ENCODE results near the gene LACC1. TPM values are rescaled to one million over a fixed set of nuclear protein-coding genes. Genes with fewer than 3 reads are reported as not detected.

LACC1 gene
- total and polyA plus RNA-seq, 2 of the 8 experiments (the other 6 are each of a cell fraction or from before 2014, with no cell fraction given), result 0.57 to 3.6 TPM

DNA sequence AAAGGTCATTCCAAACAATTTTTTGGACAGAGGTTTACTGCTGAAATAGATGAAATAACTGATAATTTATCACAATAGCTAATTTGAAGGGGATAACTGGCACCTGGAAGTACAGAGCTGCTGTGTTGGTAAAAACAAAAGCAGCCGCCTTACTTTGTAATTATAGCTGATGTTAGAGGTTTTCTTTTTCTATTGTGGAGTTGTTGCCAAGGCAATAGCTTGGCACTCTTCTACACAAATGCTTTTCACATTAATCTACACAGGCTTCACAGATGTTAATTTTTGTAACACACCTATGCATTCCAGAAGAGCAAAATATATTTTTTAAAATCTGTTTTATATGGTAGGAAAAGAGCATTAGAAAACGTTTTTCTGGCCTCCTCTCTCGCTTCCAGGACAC is 56.9 kb downstream of the LACC1 start:
- no peak overlapping the region for H3K14ac ChIP-seq (ENCODE audit: insufficient read length)
- H2AK5ac ChIP-seq (ENCODE audit: low read depth, low read length), result no peak overlapping the region
- H3K18ac ChIP-seq (ENCODE audit: extremely low read depth, low read length), result no peak overlapping the region
- H3K4me3 ChIP-seq (ENCODE audit: extremely low read depth in 1 of 4, insufficient read depth in 2 of 4, low read depth in 3 of 4, low read length in 4 of 4), result no peak overlapping the region
- H3K27ac ChIP-seq (ENCODE audit: low read depth, low read length), result no peak overlapping the region
- no peak overlapping the region for H3K4ac ChIP-seq (replicated peaks; ENCODE audit: insufficient read length, low read depth, low read length)
- H3K9ac ChIP-seq (replicated peaks in 1 of 4; ENCODE audit: extremely low read depth in 1 of 4, low read depth in 3 of 4, low read length in 3 of 4), result no peak overlapping the region
- CTCF ChIA-PET (ENCODE audit: partially characterized antibody), result interaction anchor here (0.7 to 1.4 kb wide), 3 partner anchors 15 to 1204 kb away, joined by 3 read pairs; no protein-coding TSS in a partner anchor
- H3K79me1 ChIP-seq (ENCODE audit: low read depth, low read length), result no peaks in the 10 kb centered on the region
- no peak overlapping the region for H4K8ac ChIP-seq (ENCODE audit: extremely low read depth, insufficient read depth, low read length)
- WGBS, 2 experiments (ENCODE audit: extremely low coverage in 1 of 2, insufficient coverage in 1 of 2, insufficient read length in 1 of 2, insufficient replicate concordance in 2 of 2, low coverage in 1 of 2, low lambda C conversion rate in 2 of 2, missing lambda C conversion rate in 1 of 2), result 85% methylated on average over 3 of the region's 3 CpGs; no CpG with 5 or more reads in 1 of the 2 experiments
- H2AFZ ChIP-seq (ENCODE audit: low read length), result peak overlapping the region; percentile 97; the same call in 1 of the 2 replicates
- H3K27me3 ChIP-seq (replicated peaks in 1 of 4; ENCODE audit: control insufficient read depth in 3 of 4, extremely low read depth in 1 of 4, insufficient read depth in 3 of 4, low read length in 3 of 4), result no peaks in the 10 kb centered on the region
- FAIRE-seq (no peak), DNase-seq (ENCODE audit: low read depth in 1 of 2, low spot score in 2 of 2) (no peak)
- H3K23me2 ChIP-seq (ENCODE audit: low read depth, low read length), result no peaks in the 10 kb centered on the region
- H2BK15ac ChIP-seq (ENCODE audit: low read length), result no peak overlapping the region
- H3K56ac ChIP-seq (replicated peaks; ENCODE audit: insufficient read length, low read depth, low read length), result no peak overlapping the region
- H4K20me1 ChIP-seq (replicated peaks in 1 of 2; ENCODE audit: control insufficient read depth in 1 of 2, insufficient read depth in 2 of 2, low read length in 2 of 2), result no peaks in the 10 kb centered on the region
- POLR2A ChIA-PET (ENCODE audit: partially characterized antibody), result no interaction called here
- no peak overlapping the region for H3K23ac ChIP-seq (ENCODE audit: insufficient read length)
- no peaks in the 10 kb centered on the region for H3K79me2 ChIP-seq (ENCODE audit: control insufficient read depth in 1 of 2, insufficient read depth in 2 of 2, low read length in 2 of 2)
- no peaks in the 10 kb centered on the region for H3K4me1 ChIP-seq (replicated peaks in 1 of 4; ENCODE audit: control insufficient read depth in 3 of 4, insufficient read depth in 4 of 4, low read length in 3 of 4)
- H4K91ac ChIP-seq (replicated peaks; ENCODE audit: insufficient read length, low read length), result no peak overlapping the region
- no peak overlapping the region for H2BK120ac ChIP-seq (replicated peaks; ENCODE audit: low read depth, low read length)
- H2BK5ac ChIP-seq (ENCODE audit: low read depth, low read length), result no peak overlapping the region
- H3K4me2 ChIP-seq (ENCODE audit: insufficient read depth in 1 of 2, low read depth in 2 of 2, low read length in 2 of 2), result no peak overlapping the region
- H4K5ac ChIP-seq (ENCODE audit: insufficient read length, low read depth, low read length), result no peak overlapping the region
- H2BK20ac ChIP-seq (ENCODE audit: low read length), result no peak overlapping the region
- no peak overlapping the region for H2BK12ac ChIP-seq (ENCODE audit: low read depth, low read length)
- no peaks in the 10 kb centered on the region for H3K36me3 ChIP-seq (ENCODE audit: control insufficient read depth in 2 of 4, insufficient read depth in 4 of 4, low read length in 3 of 4)
- H3K9me3 ChIP-seq (ENCODE audit: insufficient read depth in 2 of 2, low read depth in 1 of 2, low read length in 1 of 2), result no peaks in the 10 kb centered on the region
- TF ChIP-seq, protein P1, sequence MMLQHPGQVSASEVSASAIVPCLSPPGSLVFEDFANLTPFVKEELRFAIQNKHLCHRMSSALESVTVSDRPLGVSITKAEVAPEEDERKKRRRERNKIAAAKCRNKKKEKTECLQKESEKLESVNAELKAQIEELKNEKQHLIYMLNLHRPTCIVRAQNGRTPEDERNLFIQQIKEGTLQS (IDR thresholded peaks at IDR 0.05; ENCODE audit: insufficient read depth, low read depth, low read length), result no peak
- no peak for TF ChIP-seq SAP30 (IDR thresholded peaks at IDR 0.05; ENCODE audit: insufficient read depth, insufficient replicate concordance, low read length)
- TF ChIP-seq YY1 (IDR thresholded peaks at IDR 0.05; ENCODE audit: low read depth, low read length), result no peak
- TF ChIP-seq KDM5A (IDR thresholded peaks at IDR 0.05; ENCODE audit: low read length), result no peak
- TF ChIP-seq RBBP5 (IDR thresholded peaks at IDR 0.05; ENCODE audit: borderline replicate concordance, low read depth, low read length), result no peak
- no peak for TF ChIP-seq RNF2 (IDR thresholded peaks at IDR 0.05; ENCODE audit: borderline replicate concordance, low read depth, low read length, missing control alignments, poor library complexity, severe bottlenecking)
- no peak for TF ChIP-seq SIX5 (IDR thresholded peaks at IDR 0.05; ENCODE audit: low read depth, low read length)
- no peak for TF ChIP-seq CTBP2 (IDR thresholded peaks at IDR 0.05; ENCODE audit: borderline replicate concordance, insufficient read depth, insufficient read length, low read length)
- no peak for TF ChIP-seq JUND (IDR thresholded peaks at IDR 0.05; ENCODE audit: low read length)
- TF ChIP-seq, protein P2, sequence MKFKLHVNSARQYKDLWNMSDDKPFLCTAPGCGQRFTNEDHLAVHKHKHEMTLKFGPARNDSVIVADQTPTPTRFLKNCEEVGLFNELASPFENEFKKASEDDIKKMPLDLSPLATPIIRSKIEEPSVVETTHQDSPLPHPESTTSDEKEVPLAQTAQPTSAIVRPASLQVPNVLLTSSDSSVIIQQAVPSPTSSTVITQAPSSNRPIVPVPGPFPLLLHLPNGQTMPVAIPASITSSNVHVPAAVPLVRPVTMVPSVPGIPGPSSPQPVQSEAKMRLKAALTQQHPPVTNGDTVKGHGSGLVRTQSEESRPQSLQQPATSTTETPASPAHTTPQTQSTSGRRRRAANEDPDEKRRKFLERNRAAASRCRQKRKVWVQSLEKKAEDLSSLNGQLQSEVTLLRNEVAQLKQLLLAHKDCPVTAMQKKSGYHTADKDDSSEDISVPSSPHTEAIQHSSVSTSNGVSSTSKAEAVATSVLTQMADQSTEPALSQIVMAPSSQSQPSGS (IDR thresholded peaks at IDR 0.05; ENCODE audit: low read length), result no peak
- TF ChIP-seq EZH2 (IDR thresholded peaks at IDR 0.05; ENCODE audit: low read depth, low read length, severe bottlenecking), result no peak
